Stimulated activated CD8-positive, alpha-beta memory T cell treated with anti-CD3 and anti-CD28 coated beads, Interleukin-7, amount 100 ng/mL, for 1 hour (primary cell): Measurements from ENCODE around the gene CMTM6.
"Not testable (repeated sequence)": the region's sequence is repeated elsewhere in the genome, so short reads cannot be mapped to it uniquely, and the experiment has no call there.

Experiments used
- DNase-seq, 2 donors: peaks; one replicate each; pipeline ENCODE4 v3.0.0-alpha.2; 2020; ENCODE audit warnings: low read depth in 2 of 2

The CMTM6 gene, protein sequence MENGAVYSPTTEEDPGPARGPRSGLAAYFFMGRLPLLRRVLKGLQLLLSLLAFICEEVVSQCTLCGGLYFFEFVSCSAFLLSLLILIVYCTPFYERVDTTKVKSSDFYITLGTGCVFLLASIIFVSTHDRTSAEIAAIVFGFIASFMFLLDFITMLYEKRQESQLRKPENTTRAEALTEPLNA

DNA sequence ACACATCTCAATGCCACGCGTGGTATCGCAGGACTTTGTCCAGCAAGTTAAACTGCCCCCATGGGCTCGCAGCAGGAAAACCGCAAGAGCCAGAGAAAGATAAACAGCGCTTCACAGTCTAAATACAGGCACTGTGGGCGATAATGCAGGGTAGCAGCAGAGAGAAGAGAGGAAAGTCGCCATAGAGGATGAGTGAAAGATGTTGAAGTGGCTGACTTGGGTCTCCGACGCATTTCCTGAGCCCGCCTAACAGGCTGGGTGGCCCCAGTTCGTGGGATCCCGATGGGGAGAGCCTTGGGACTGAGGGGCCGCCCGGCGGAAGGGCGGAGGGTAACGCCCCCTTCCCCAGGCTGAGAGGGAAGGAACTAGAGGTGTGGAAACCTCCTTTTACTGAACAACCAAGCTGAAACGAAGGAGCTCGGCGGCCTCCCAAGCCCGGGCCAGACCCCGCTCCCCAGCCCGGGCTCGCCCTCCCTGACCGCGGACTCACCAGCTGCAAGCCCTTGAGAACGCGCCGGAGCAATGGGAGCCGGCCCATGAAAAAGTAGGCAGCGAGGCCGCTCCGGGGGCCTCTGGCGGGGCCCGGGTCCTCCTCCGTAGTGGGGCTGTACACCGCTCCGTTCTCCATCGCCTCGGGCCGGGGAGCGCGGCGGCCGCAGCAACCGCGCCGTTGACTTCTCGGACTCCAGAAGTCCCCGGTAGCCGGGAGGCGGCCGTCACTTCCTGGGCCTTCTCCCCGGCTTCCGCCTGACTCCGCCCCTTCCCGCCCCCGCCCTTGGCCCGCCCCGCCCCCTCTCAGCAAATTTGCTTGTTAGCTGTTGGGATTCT, at the start of gene CMTM6:
Gene CMTM6, minus strand, starts transcription at position 735 of the 828 bp plus-strand sequence. Its CDS starts 107 bp downstream, at position 628.
- peak; percentile 44 to 50 for DNase-seq

DNA sequence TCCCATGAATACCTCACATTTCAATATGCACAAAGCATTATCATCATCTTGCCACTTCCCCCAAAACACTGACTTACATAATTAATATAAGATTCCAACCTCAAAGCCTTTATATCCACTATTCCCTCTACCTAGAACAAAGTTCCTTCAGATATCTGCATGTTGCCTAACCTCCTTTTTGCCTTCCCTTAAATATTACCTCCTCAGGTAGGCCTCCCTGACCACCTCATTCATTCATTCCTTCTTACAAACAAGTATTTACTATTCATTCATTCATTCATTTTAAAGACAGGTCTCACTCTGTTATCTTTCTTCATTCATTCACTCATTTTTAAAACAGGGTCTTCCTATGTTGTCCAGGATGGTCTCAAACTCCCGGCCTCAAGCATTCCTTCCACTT, 49.4 kb upstream of the CMTM6 start:
- DNase-seq: no peak

DNA sequence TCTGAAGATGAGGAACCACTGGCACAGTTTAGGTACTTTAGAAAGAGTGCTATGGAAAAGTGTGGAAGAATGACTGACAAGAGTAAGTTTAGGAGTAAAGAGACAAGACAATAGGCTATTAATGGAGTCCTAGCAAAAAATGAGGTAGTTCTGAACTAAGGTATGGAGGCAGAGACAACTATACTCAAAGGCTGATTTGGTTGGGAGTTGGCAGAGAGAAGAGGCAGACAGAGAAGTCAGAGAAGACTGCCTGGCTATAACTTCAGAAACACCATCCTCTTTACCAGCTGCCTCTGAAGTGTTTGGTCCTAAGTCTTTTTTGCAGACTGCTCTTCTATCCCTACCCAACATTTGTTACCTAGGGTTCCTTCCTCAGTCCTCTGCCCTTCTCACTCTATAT, 48.8 kb upstream of the CMTM6 start:
- DNase-seq: no peak

DNA sequence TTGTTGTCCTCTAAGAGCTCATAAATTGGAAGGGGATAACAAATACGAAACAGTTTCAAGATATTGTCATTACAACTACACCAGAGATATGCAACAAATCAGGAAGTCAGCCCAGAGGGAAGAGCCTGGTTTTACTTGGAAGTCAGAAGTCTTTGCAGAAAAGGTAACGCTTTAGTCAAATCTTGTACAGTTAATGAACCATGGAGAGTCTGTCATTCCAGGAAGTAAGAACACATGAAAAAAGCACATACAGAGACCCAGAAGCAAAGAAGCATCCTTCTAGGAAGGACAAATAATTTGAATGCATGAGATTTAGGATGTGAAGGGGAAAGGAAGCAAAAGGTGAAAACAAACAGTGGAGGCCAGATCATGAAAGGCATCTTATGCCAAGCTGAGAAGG, 48.4 kb upstream of the CMTM6 start:
- DNase-seq: no peak

DNA sequence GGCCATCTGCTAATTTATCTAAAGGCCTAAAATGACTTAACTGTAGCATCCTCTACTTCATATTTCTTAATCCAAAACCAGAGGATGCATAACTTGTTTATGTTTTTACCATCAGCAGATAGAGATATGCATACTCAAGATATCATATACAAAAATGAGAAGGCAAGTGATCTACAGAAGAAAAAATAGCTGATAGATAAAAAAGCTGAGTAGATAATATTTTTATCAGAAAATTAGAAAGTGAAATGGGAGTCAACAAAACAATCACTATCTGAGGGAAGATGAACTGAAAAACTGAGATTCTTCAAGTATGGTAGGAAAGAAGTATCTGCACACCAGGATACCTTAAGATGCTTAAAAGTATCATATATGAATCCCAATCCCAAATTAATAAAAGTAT, 42.7 kb upstream of the CMTM6 start:
- no peak for DNase-seq

DNA sequence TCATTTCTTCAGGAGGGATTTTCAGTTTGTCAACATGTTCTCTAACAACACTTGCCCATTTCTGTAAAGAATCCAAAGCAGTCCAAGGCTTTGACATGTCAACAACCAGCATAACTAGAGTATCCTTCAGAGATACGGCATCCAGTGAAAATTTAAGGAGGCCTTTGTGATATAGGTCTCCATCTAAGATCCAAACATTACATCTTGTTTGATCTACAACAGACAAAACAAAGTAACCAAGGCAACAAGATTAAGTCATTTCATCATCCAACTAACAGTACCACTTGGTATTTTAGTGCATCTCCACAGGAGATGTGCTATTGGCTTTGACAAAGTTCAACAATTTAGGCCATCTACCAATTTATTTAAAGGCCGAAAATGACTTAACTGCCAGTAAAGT, 42.2 kb upstream of the CMTM6 start:
- DNase-seq: no peak

DNA sequence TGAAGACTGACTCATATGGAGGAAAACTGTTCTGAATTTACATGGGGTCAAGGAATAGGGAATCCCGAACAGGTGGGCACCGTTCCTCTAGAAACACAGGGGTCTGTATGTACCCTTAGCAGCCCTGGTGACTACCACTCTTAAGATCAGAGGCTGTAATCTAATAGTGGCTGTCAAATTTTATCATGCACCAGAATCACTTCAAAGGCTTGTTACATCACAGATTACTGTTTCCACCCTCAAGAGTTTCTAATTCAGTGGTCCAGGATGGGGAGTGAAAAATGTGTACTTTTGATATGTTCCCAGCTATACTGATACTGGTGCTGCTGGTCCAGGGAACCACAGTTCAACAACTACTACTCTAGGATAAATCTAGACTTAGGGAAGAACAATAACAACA, 40.2 kb upstream of the CMTM6 start:
- DNase-seq: no peak

DNA sequence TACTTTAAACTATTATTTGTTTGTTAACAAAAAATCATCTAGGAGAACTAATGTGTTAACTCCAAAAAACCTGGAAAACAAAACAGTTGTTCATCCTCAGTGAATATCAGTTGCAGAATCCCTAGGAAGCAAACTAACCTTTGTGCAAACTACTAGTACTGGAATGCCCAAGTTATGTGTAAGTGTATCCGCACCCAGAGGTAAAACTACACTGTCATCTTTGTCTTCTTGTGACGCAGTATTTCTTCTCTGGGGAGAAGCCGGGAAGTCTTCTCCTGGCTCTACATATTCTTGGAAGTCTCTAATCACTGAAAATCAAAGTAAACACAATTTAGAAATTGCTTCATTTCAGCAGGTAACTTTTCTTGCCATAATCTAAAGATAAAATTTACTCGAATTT, 38.2 kb upstream of the CMTM6 start:
- DNase-seq: no peak

DNA sequence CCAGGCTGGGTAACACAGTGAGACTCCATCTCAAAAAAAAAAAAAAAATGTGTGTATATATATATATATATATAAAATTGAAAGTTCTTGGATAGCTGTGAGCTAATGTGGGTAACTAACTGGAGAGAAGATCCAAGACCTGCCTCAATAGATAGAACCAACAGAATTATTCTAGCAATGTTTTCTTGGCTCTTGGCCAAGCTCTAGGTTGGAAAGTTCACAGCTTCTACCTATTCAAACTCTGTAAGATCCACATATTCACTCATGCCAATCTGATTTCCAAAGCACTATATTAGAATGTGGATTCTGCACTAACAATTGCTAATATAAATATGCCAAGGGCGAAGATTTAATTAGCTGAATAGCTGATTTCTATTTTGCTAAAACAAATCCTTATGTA, 29.8 kb upstream of the CMTM6 start:
- no peak for DNase-seq

DNA sequence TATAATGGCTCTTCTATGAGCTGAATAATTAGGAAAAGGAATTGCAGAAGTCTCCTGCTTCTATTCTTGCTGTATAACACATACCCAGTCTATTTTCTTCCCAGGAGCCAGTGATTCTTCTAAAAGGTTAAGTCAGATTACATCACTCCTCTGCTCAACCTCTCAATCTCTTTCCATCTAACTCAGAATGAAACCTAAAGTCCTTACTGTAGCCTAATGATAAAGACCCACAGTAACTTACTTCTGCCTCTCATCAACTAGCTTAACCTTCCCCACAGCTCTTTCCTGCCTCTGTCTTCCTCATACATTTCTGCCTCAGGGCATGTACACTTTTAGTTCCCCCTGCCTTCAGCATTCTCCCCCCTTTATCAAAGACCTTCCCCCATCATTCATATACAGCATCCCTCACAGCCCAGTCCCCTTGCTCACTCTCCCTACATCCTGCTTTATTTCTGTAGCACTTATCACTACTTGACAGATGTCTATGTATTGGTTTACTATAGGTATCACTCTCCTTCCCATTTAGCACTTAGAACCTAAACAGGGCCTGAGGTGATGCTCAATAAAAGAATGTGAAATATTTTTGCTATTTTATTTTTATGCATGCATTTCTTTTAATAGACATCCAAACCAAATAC, 28.5 kb upstream of the CMTM6 start:
- no peak for DNase-seq

DNA sequence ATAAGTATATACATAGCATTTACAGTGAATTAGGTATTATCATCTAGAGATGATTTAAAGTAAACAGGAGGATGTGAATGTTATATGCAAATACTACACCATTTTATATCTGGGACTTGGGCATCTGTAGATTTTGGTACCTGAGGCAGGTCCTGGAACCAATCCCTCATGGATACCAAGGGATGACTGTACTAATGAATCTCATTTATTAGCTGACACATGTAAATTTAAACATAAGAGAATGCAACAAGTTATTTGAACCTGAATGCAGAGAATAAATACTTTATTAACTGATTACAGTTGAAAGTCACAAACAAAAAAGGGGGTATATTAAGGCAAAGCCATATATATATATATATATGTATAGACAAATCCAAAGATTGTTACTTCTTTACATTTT, 23.1 kb upstream of the CMTM6 start:
- DNase-seq: no peak

DNA sequence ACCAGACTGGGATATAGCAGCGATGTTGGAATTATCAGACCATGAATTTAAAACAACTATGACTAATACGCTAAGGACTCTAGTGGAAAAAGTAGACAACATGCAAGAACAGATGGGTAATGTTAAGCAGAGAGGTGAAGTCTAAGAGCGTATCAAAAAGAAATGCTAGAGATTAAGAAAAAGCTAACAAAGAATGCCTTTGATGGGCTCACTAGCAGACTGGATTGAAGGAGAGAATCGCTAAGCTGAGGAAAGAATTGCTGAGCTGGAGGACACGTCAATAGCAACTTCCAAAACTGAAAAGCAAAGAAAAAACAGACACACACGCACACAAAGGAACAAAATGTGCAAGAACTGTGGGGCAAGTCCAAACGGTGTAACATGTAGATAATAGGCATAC, 20.0 kb upstream of the CMTM6 start:
- DNase-seq: no peak

DNA sequence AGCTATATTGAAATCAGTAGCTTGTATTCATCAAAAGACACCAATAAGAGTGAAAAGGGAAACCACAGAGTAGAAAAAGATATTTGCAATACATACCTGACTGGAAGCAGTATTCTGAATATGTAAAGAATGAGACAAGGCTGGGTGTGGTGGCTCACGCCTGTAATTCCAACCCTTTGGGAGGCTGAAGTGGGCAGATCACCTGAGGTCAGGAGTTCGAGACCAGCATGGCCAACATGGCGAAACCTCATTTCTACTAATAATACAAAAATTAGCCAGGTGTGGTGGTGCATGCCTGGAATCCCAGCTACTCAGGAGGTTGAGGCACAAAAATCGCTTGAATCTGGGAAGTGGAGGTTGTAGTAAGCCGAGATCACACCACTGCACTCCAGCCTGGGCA, 16.3 kb upstream of the CMTM6 start:
- DNase-seq: not testable (repeated sequence)

DNA sequence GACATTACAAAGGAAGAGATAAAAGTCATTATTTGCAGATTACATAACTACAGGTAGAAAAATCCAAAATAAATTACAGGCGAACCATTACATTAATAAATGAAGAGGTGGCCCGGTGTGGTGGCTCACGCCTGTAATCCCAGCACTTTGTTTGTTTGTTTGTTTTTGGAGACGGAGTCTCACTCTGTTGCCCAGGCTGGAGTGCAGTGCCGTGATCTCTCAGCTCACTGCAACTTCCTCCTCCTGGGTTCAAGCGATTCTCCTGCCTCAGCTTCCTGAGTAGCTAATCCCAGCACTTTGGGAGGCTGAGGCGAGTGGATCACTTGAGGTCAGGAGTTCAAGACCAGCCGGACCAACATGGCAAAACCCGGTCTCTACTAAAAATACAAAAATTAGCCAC, 14.1 kb upstream of the CMTM6 start:
- DNase-seq: not testable (repeated sequence)

DNA sequence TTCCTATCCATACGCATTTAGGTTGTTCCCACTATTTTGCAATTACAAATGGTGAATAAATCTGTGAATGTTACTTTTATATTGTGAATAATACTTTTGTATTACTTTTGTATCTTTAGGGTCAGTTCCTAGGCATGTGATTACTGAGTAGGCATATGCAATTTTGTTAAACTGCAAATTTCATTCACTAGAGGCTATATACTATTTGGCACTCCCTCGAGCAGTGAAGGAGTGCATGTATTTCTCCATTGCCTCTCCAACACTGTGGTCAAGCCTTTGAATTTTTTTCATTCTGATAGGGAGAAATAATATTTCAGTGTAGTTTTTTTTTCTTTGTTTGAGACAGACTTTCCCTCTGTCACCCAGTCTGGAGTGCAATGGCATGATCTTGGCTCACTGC, 8.4 kb upstream of the CMTM6 start:
- DNase-seq: no peak

DNA sequence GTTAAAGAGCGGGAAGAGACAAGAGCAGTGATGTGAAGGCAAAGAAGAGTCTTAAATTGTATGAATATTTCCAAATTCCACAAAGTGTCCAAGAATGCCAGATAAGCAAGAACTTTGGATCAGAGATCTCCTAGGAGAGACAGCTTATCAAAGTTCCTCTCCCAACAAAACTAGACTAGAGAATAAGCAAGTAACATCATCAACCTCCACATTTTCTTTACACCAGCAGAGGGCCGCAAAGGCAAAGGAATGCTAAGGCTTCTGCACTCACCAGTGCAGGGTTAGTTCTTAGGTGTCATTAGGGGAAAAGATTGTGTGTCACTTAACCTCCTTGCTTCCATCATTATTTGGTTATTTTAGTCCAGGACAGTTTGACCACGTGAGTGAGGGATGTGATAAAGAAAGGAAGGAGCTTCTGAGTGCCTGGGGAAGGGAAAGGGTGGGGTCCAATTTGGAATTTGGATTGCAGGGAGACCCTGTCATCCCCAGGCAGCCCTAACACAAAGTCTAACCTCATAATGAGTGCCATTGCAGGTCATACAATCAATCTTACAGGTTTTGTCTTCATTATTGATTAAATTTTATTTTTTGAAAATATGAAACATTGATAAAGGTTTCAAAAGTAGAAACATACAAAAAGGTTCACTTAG, 7.5 kb upstream of the CMTM6 start:
- peak; percentile 21 to 30 for DNase-seq

DNA sequence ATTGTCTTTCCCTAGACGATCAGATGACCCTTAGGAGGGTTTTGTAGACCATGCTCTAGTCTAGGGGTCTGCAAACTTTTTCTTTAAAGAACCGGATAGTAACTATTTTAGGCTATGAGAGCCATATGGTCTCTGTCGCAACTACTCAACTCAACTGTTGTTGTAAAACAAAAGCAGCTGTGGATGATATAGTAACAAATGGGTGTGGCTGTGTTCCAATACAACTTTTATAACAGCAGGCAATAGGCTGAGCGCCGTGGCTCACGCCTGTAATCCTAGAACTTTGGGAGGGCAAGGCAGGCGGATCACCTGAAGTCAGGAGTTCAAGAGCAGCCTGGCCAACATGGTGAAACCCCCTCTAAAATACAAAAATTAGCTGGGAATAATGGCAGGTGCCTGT, 6.1 kb upstream of the CMTM6 start:
- no peak for DNase-seq

DNA sequence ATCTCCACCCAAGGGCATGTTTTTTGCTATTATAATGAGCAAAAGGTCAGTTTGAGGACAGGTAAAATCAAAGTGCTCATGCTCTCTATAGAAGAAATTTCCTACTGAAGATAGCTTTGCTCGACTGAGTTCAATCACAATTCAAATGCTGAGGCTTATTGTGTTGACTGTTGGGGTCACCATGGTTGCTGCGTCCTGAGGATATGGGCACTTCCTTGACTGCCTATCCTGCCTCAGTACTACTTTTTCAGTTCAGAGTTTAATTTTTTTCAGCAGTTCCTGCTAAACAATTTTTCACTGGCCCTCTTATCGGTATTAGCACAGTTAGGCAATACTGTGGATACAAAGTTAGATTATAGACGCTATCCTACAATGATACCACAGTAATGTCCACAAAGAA, 3.8 kb upstream of the CMTM6 start:
- DNase-seq: no peak

DNA sequence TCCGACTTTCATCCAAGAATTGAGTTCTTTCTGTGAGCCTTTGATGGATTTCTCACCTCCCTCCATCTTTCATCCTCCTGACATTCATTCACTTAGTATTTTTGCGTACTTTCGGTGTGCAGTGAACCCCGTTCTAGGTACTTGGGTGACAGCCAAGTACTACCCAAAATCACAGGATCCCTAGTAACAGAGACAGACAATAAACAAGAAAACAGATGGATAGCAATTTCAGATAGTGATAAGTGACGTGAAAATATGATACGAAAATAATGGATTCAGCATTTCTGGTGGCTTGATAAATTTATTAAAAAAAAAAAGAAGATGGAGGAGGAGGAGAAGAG, 264 bp upstream of the CMTM6 start:
- no peak for DNase-seq

DNA sequence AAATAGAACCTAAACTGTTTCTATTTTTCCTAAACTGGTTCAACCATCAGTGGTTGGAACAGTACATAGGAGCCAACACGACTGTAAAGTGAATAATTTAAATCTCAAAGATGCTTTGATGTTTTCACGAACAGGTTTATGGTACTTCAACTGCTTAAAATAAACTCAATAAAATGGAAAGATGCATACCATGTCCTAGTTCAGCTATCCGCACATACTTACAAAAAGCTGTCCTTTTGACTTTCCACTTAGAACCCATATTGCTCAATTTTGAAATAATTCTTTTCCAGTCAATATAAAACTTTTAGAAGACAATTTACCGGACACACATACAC, 902 bp downstream of the CMTM6 start:
- no peak for DNase-seq

DNA sequence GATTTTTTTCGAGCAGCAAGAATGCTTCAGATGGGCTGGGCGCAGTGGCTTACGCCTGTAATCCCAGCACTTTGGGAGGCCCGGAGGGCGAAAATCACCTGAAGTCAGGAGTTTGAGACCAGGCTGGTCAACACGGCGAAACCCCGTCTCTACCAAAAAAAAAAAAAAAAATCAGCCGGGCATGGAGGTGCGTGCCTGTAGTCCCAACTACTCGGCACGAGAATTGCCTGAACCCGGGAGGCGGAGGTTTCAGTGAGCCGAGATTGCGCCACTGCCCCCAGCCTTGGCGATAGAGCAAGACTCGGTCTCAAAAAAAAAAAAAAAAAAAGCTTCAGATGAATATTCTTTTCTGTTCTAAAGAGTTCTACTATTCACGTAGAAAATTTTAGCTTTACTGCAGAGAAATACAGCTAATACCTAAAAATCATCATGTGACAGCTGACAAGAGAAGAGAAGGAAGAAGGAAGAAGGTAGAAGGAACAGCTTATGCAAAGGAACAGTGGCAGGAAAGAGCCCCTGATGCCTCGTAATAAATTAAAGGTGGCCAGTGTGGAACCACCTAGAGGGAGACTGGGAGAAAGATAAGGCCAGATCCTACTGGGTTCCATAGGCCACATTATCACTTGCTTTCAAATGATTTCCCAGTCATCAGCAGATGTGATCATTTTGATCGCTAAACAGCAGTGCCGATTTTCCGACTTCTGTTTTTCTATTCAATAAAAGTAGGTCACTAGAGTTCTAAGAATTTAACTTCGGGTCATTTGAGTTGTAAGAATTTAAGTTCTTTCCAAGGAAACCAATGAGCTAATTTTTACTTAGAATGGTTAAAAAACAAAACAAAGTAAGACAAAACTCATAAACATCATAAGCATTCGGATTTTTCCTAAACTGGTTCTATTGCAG, 1.5 kb downstream of the CMTM6 start:
- DNase-seq: no peak

DNA sequence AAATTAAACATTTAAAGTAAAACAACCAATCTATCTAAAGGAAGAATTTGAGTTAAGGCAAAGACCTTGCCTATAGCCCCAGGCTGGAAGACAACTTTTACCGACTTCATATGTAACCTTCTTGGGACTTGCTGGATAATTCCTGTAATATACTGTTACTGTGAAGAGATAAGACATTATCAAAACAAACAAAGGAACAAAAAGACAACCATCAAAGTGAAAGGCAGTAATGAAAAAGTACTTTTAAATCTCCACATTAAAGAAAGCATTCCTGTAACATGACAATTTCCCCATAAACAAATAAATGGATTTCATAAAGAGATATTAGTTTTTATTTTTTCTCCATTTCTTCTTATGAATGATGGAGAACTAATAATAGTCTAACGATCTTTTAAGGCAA, 2.4 kb downstream of the CMTM6 start:
- DNase-seq: no peak
